HepG2 (cell line): ENCODE measurements around the gene RASA2. TPM values are rescaled to one million over a fixed set of nuclear protein-coding genes. Genes with fewer than 3 reads are reported as not detected.
A peak's percentile ranks its signal among the peaks of the same experiment; 100 is the strongest.

ENCODE experiments used
- ATF4 ChIP-seq, 2 experiments: fragments of 450-650 bp in 1 of 2; sonication (generic) in 1 of 2; formaldehyde crosslinking; IDR thresholded peaks; 2 replicates each; pipeline versions ENCODE4 v1.5.0 to v1.8.0; 2020 to 2022; ENCODE audit warnings: mild to moderate bottlenecking in 1 of 2, missing genetic modification reagents in 1 of 2
- BCL6 ChIP-seq: IDR thresholded peaks from 2 replicates; pipeline ENCODE4 v1.6.1; 2016; ENCODE audit warnings: missing genetic modification reagents, missing compliant biosample characterization
- GZF1 ChIP-seq: sonication (generic); formaldehyde crosslinking; IDR thresholded peaks from 2 replicates; pipeline ENCODE4 v1.5.1; 2020; ENCODE audit warnings: mild to moderate bottlenecking, missing genetic modification reagents
- HNRNPL ChIP-seq: fragments of 200-400 bp; formaldehyde crosslinking; IDR thresholded peaks from 2 replicates; pipeline ENCODE4 v1.6.1; 2017; ENCODE audit warnings: mild to moderate bottlenecking, low read depth, low read length
- IRF9 ChIP-seq: sonication (generic); formaldehyde crosslinking; IDR thresholded peaks from 2 replicates; pipeline ENCODE4 v1.8.0; 2022; ENCODE audit warnings: missing genetic modification reagents, mild to moderate bottlenecking, borderline replicate concordance
- JUNB ChIP-seq: sonication (generic); formaldehyde crosslinking; IDR thresholded peaks from 2 replicates; pipeline ENCODE4 v1.8.0; 2022; ENCODE audit warnings: missing genetic modification reagents, mild to moderate bottlenecking, borderline replicate concordance
- MAFF ChIP-seq: IDR thresholded peaks from 2 replicates; pipeline ENCODE4 v1.6.1; 2011; ENCODE audit warnings: low read depth, low read length, improper control_type of control experiment
- NFRKB ChIP-seq: fragments of 450-650 bp; IDR thresholded peaks from 2 replicates; pipeline ENCODE4 v1.6.1; 2017
- RBFOX2 ChIP-seq: fragments of 200-400 bp; formaldehyde crosslinking; IDR thresholded peaks from 2 replicates; pipeline ENCODE4 v1.6.1; 2017; ENCODE audit warnings: low read depth, mild to moderate bottlenecking, low read length
- YEATS4 ChIP-seq: sonication (generic); formaldehyde crosslinking; IDR thresholded peaks from 2 replicates; pipeline ENCODE4 v1.4.0; 2020; ENCODE audit warnings: missing genetic modification reagents, borderline replicate concordance
- ZBTB4 ChIP-seq: sonication (generic); formaldehyde crosslinking; IDR thresholded peaks from 2 replicates; pipeline ENCODE4 v1.4.0; 2020; ENCODE audit warnings: missing genetic modification reagents, mild to moderate bottlenecking, borderline replicate concordance
- ZFP82 ChIP-seq: sonication (generic); formaldehyde crosslinking; IDR thresholded peaks from 2 replicates; pipeline ENCODE4 v1.5.1; 2020; ENCODE audit warnings: mild to moderate bottlenecking, missing genetic modification reagents, borderline replicate concordance
- ZFP91 ChIP-seq: sonication (generic); formaldehyde crosslinking; IDR thresholded peaks from 2 replicates; pipeline ENCODE4 v1.9.0; 2022; ENCODE audit warnings: missing genetic modification reagents, mild to moderate bottlenecking, borderline replicate concordance
- ZGPAT ChIP-seq: IDR thresholded peaks from 2 replicates; pipeline ENCODE4 v1.6.1; 2016; ENCODE audit warnings: mild to moderate bottlenecking
- ZNF101 ChIP-seq: sonication (generic); formaldehyde crosslinking; IDR thresholded peaks from 2 replicates; pipeline ENCODE4 v1.4.0; 2020; ENCODE audit warnings: mild to moderate bottlenecking, low read depth, missing genetic modification reagents, borderline replicate concordance
- ZNF333 ChIP-seq: sonication (generic); formaldehyde crosslinking; IDR thresholded peaks from 2 replicates; pipeline ENCODE4 v1.4.0; 2020; ENCODE audit warnings: mild to moderate bottlenecking, missing genetic modification reagents, borderline replicate concordance
- ZNF562 ChIP-seq: sonication (generic); formaldehyde crosslinking; IDR thresholded peaks from 2 replicates; pipeline ENCODE4 v1.8.0; 2022; ENCODE audit warnings: missing genetic modification reagents, borderline replicate concordance
- ZNF629 ChIP-seq: sonication (generic); formaldehyde crosslinking; conservative IDR thresholded peaks from 2 replicates; pipeline ENCODE4 v1.5.0; 2020; ENCODE audit warnings: missing genetic modification reagents
- polyA plus RNA-seq, 8 experiments: library from polyadenylated mRNA; depleted of rRNA in 3 of 8; stranded (reverse) in 7 of 8; unstranded in 1 of 8; fragments of >200 nt; fragmentation: Illumina TruSeq in 4 of 8; extraction: Trizol in 4 of 8; gene quantifications; 2 replicates each; pipeline versions ENCODE4 v1.2.1 to v1.2.3, GENCODE V29; 2011 to 2016; ENCODE audit warnings: low read depth in 4 of 8, missing spikeins in 1 of 8, mixed read lengths in 1 of 8; ENCODE audit not compliant: insufficient read depth in 1 of 8
- total RNA-seq, 5 experiments: library from RNA; depleted of rRNA; stranded (reverse); fragments of >200 nt; fragmentation: Illumina TruSeq; extraction: Trizol; gene quantifications; 2 replicates each; pipeline ENCODE4 v1.2.3, GENCODE V29; 2016; ENCODE audit warnings: low read depth in 1 of 5

Gene RASA2
- total and polyA plus RNA-seq, 2 of the 13 experiments (the other 11 are each of a cell fraction or from before 2014, with no cell fraction given): 5.4 to 8.5 TPM

- TF ChIP-seq ATF4 (CRISPR knock-in tag; IDR thresholded peaks at IDR 0.05) (no peak), ZNF562 (CRISPR knock-in tag) (no peak), ZNF333 (no peak), ZNF629 (CRISPR knock-in tag) (0 out of 2 replicates have a peak, but pooled peaks have one; percentile 28), HNRNPL (no peak), ZBTB4 (CRISPR knock-in tag) (no peak), ZFP91 (peak; percentile 51; the same call in 1 of the 2 replicates), RBFOX2 (peak; percentile 80; the same call in 1 of the 2 replicates), JUNB (CRISPR knock-in tag) (no peak), MAFF (no peak), NFRKB (no peak), GZF1 (CRISPR knock-in tag) (no peak), ZNF101 (CRISPR knock-in tag) (0 out of 2 replicates have a peak, but pooled peaks have one; percentile 35), IRF9 (no peak), YEATS4 (CRISPR knock-in tag) (peak; percentile 69; the same call in 1 of the 2 replicates), BCL6 (CRISPR knock-in tag) (no peak), ZFP82 (CRISPR knock-in tag) (no peak), ZGPAT (CRISPR knock-in tag) (peak; percentile 64; the same call in 1 of the 2 replicates)
Measured at GRCh38 chr3:141487521-141488252, 860 bp downstream of the RASA2 start (continued).
